Lower leg skin (tissue), 3 donors: Measurements from ENCODE around the gene FBXO47.

Experiments
- POLR2A ChIP-seq, 2 donors: fragments of 450-650 bp; IDR thresholded peaks; one replicate each; pipeline ENCODE4 v1.6.1; 2016 to 2017; ENCODE audit warnings: antibody characterized with exemption in 2 of 2, mild to moderate bottlenecking in 1 of 2, moderate library complexity in 1 of 2
- TF ChIP-seq, protein P1 (sequence below), 3 donors: fragments of 450-650 bp; IDR thresholded peaks; one replicate each; pipeline ENCODE4 v1.5.1; 2016; ENCODE audit warnings: antibody characterized with exemption in 3 of 3, mild to moderate bottlenecking in 3 of 3, moderate library complexity in 2 of 3

DNA sequence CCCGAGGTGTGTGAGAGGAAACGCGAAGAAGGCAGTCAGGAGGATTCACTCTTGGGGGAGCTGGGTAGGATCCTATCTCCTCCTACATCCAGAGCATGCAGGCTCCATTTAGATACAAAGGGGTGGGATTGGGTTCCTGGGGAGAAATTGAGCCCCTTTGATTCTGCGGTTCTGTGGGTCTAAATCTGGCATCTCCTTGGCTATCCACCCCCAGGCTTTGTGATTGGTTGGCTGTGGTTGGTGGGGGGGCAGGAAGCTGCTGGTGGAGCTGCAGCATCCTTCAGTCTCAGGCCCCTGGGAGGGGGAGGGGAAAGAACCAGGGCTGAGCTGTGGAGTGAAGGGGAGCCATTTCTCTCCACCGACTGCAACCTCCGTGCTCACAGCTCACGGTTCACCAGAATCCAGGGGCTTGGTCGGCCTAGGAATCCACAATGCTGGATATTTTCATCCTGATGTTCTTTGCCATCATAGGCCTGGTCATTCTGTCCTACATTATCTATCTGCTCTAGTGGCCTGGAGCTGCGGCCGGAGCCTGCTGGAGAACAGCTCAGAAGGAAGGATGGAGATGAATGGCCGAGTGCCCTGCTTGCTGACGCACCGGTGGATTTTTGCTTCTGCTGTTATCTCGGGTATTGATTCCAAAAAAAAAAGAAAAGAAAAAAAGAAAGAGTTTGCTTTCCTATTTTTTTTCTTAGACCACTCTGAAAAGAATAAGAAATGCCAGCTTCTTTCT is 41.8 kb downstream of the FBXO47 start, which contains the start of gene LASP1NB:
- TF ChIP-seq, protein P1, sequence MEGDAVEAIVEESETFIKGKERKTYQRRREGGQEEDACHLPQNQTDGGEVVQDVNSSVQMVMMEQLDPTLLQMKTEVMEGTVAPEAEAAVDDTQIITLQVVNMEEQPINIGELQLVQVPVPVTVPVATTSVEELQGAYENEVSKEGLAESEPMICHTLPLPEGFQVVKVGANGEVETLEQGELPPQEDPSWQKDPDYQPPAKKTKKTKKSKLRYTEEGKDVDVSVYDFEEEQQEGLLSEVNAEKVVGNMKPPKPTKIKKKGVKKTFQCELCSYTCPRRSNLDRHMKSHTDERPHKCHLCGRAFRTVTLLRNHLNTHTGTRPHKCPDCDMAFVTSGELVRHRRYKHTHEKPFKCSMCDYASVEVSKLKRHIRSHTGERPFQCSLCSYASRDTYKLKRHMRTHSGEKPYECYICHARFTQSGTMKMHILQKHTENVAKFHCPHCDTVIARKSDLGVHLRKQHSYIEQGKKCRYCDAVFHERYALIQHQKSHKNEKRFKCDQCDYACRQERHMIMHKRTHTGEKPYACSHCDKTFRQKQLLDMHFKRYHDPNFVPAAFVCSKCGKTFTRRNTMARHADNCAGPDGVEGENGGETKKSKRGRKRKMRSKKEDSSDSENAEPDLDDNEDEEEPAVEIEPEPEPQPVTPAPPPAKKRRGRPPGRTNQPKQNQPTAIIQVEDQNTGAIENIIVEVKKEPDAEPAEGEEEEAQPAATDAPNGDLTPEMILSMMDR (IDR thresholded peaks at IDR 0.05), result no peak
- TF ChIP-seq POLR2A (IDR thresholded peaks at IDR 0.05), result no peak
